IPS-15b (cell line): ENCODE data around the gene TBC1D5.

Experiments used
- H3K27me3 ChIP-seq: one replicate; pipeline ENCODE4 v1.6.1; 2013; ENCODE audit warnings: low read length; ENCODE audit not compliant: control insufficient read depth, insufficient read depth
- H3K36me3 ChIP-seq: one replicate; pipeline ENCODE4 v1.6.1; 2013; ENCODE audit warnings: low read length; ENCODE audit not compliant: control insufficient read depth, insufficient read depth
- H3K4me1 ChIP-seq: one replicate; pipeline ENCODE4 v1.6.1; 2013; ENCODE audit warnings: mild to moderate bottlenecking, low read length; ENCODE audit not compliant: control insufficient read depth, insufficient read depth
- H3K4me3 ChIP-seq: one replicate; pipeline ENCODE4 v1.5.1; 2013; ENCODE audit warnings: low read depth, low read length
- H3K9ac ChIP-seq: one replicate; pipeline ENCODE4 v1.6.1; 2013; ENCODE audit warnings: low read depth, mild to moderate bottlenecking, low read length
- H3K9me3 ChIP-seq: one replicate; pipeline ENCODE4 v1.6.1; 2013; ENCODE audit warnings: mild to moderate bottlenecking, low read length; ENCODE audit not compliant: control insufficient read depth, insufficient read depth

TBC1D5 gene

DNA sequence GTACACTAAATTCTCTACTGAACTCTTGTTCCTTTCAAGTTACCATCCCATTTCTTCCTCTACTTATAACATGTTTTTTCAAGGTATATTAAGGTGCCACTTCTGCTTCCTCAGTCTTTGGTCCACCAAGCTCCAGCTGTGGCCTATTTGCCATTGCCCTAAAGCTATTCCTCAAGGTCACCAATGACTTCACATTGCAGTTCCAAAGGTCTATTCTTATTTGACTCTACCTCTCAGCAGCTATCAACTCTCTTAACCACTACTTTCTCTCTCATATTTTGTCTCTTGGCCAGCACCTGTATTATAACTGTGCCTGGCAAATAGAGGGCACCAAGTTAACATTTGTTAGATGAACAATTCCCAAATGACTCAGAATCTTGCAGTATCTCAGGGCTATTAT lies 503.0 kb downstream of the TBC1D5 start:
- Histone ChIP-seq H3K9me3 (no peaks in the 10 kb centered on the region), H3K4me3 (no peak overlapping the region), H3K36me3 (no peaks in the 10 kb centered on the region), H3K4me1 (no peaks in the 10 kb centered on the region), H3K27me3 (no peaks in the 10 kb centered on the region), H3K9ac (no peak overlapping the region)

- Histone ChIP-seq H3K4me1 (no peaks in the 10 kb centered on the region), H3K4me3 (no peak overlapping the region), H3K36me3 (no peaks in the 10 kb centered on the region), H3K9me3 (no peaks in the 10 kb centered on the region), H3K27me3 (no peaks in the 10 kb centered on the region), H3K9ac (no peak overlapping the region)
Measured at GRCh38 chr3:17238023-17238422, 504.4 kb downstream of the TBC1D5 start.

DNA sequence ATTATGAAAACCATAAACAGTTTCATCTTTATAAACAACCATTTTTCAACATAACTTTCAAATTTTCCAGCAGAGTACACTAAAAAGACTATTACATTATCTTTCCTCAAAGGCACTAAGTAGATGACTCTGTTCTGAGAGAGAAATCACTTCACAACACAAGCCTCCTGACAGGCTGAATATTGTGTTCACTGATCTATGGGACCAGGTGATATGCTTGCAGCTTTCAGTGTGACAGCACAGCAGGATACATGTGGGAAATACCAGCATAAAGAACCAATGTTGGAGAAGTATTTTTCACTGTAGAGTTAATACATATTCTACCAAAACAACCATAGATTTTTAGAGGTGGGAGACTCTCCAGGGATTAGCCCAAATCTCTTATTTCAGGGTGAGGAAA lies 507.1 kb downstream of the TBC1D5 start:
- no peak overlapping the region for H3K4me3 ChIP-seq
- no peaks in the 10 kb centered on the region for H3K9me3 ChIP-seq
- no peaks in the 10 kb centered on the region for H3K27me3 ChIP-seq
- no peaks in the 10 kb centered on the region for H3K36me3 ChIP-seq
- no peak overlapping the region for H3K9ac ChIP-seq
- H3K4me1 ChIP-seq = no peaks in the 10 kb centered on the region

DNA sequence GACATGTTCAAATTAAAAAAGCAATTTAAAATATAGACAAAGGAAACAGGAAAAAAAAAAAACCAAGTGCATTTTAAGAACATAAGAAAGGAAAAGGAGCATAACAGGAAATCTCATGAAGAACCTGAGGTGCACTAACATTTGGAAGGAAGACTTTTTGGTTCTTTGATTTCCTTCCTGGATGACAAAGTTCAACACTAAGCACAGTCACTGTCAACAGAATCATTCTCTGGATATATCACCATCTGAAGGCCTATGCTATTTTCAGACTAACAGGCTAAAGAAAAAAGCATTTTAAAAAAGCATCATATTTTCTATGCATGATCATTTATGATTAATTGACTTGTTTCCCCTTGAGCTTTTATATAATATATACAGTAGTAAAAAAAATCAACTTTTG lies 508.0 kb downstream of the TBC1D5 start:
- Histone ChIP-seq H3K9ac (no peak overlapping the region), H3K4me3 (no peak overlapping the region), H3K9me3 (no peaks in the 10 kb centered on the region), H3K36me3 (no peaks in the 10 kb centered on the region), H3K27me3 (no peaks in the 10 kb centered on the region), H3K4me1 (no peaks in the 10 kb centered on the region)

- H3K27me3 ChIP-seq = no peaks in the 10 kb centered on the region
Measured at GRCh38 chr3:17233398-17233800, 509.0 kb downstream of the TBC1D5 start.

GRCh38 chr3:17232442-17232841 lies 510.0 kb downstream of the TBC1D5 start:
- Histone ChIP-seq H3K27me3 (no peaks in the 10 kb centered on the region), H3K9ac (no peak overlapping the region), H3K36me3 (no peaks in the 10 kb centered on the region), H3K9me3 (no peaks in the 10 kb centered on the region), H3K4me3 (no peak overlapping the region), H3K4me1 (no peaks in the 10 kb centered on the region)

More at GRCh38 chr3:17233398-17233800, 509.0 kb downstream of the TBC1D5 start:
- Histone ChIP-seq H3K9me3 (no peaks in the 10 kb centered on the region), H3K36me3 (no peaks in the 10 kb centered on the region), H3K4me1 (no peaks in the 10 kb centered on the region), H3K4me3 (no peak overlapping the region), H3K9ac (no peak overlapping the region)

- no peaks in the 10 kb centered on the region for H3K36me3 ChIP-seq
- no peaks in the 10 kb centered on the region for H3K27me3 ChIP-seq
- no peaks in the 10 kb centered on the region for H3K4me1 ChIP-seq
- H3K4me3 ChIP-seq = no peak overlapping the region
- H3K9ac ChIP-seq = no peak overlapping the region
- no peaks in the 10 kb centered on the region for H3K9me3 ChIP-seq
Measured at GRCh38 chr3:17231537-17232261, 510.7 kb downstream of the TBC1D5 start.

DNA sequence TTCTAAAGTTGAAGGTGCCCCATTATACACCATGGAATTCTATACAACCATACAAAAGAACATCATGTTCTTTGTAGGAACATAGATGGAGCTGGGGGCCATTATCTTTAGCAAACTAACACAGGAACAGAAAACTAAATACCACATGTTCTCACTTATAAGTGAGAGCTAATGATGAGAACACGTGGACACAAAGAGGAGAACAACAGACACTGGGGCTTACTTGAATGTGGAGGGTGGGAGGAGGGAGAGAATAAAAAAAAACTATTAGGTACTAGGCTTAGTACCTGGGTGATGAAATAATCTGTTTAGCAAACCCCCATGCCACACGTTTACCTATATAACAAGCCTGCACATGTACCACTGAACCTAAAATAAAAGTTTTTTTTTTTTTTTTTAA lies 515.0 kb downstream of the TBC1D5 start:
- Histone ChIP-seq H3K9ac (no peak overlapping the region), H3K4me1 (no peaks in the 10 kb centered on the region), H3K4me3 (no peak overlapping the region), H3K9me3 (no peaks in the 10 kb centered on the region), H3K36me3 (no peaks in the 10 kb centered on the region), H3K27me3 (no peaks in the 10 kb centered on the region)

- Histone ChIP-seq H3K4me3 (no peak overlapping the region), H3K36me3 (no peaks in the 10 kb centered on the region), H3K9ac (no peak overlapping the region), H3K9me3 (no peaks in the 10 kb centered on the region), H3K4me1 (no peaks in the 10 kb centered on the region), H3K27me3 (no peaks in the 10 kb centered on the region)
Measured at GRCh38 chr3:17221529-17221928, 520.9 kb downstream of the TBC1D5 start.

- H3K4me1 ChIP-seq = no peaks in the 10 kb centered on the region
Measured at GRCh38 chr3:17219593-17219992, 522.8 kb downstream of the TBC1D5 start.

DNA sequence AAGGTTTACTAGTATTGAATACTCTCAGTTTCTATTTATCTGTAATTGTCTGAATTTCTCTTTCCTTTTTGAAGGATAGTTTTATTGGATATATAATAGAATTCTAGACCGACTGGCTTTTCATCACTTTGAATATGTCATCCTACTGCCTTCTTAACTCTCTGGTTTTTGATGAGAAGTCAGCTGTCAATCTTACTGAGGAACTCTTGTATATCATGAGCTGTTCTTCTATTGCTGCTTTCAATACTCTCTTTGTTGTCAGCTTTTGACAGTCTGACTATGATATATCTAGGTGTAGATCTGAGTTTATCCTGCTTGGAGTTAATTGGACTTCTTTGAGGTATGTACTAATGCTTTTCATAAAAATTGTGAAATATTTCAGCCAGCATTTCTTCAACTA lies 523.8 kb downstream of the TBC1D5 start:
- Histone ChIP-seq H3K9ac (no peak overlapping the region), H3K4me1 (no peaks in the 10 kb centered on the region), H3K36me3 (no peaks in the 10 kb centered on the region), H3K4me3 (no peak overlapping the region), H3K27me3 (no peaks in the 10 kb centered on the region), H3K9me3 (no peaks in the 10 kb centered on the region)

More at GRCh38 chr3:17219593-17219992, 522.8 kb downstream of the TBC1D5 start:
- no peak overlapping the region for H3K9ac ChIP-seq
- no peaks in the 10 kb centered on the region for H3K9me3 ChIP-seq
- no peaks in the 10 kb centered on the region for H3K27me3 ChIP-seq
- H3K36me3 ChIP-seq = no peaks in the 10 kb centered on the region
- H3K4me3 ChIP-seq = no peak overlapping the region

GRCh38 chr3:17217588-17217987 lies 524.8 kb downstream of the TBC1D5 start:
- Histone ChIP-seq H3K4me3 (no peak overlapping the region), H3K9ac (no peak overlapping the region), H3K9me3 (no peaks in the 10 kb centered on the region), H3K4me1 (no peaks in the 10 kb centered on the region), H3K36me3 (no peaks in the 10 kb centered on the region), H3K27me3 (no peaks in the 10 kb centered on the region)
